GM21390 (cell line): ENCODE measurements around the gene PALLD.

Source experiments
- ATAC-seq: cut with Tn5 transposase; IDR thresholded peaks from one replicate; pipeline ENCODE4 v1.9.1; 2021; ENCODE audit not compliant: unreplicated experiment

Gene PALLD

GRCh38 chr4:168837922-168838321 is 341.1 kb downstream of the PALLD start:
- ATAC-seq = no peak

GRCh38 chr4:168839758-168840391 is 343.0 kb downstream of the PALLD start:
- no peak for ATAC-seq

GRCh38 chr4:168840392-168840763 is 343.5 kb downstream of the PALLD start:
- no peak for ATAC-seq

- no peak for ATAC-seq
Measured at GRCh38 chr4:168841000-168841671, 344.3 kb downstream of the PALLD start.

- no peak for ATAC-seq
Measured at GRCh38 chr4:168841672-168842019, 344.8 kb downstream of the PALLD start.

- ATAC-seq = no peak
Measured at GRCh38 chr4:168842186-168842585, 345.3 kb downstream of the PALLD start.

GRCh38 chr4:168843635-168844034 is 346.8 kb downstream of the PALLD start:
- ATAC-seq = no peak

GRCh38 chr4:168844353-168845049 is 347.6 kb downstream of the PALLD start:
- no peak for ATAC-seq

GRCh38 chr4:168845897-168846296 is 349.0 kb downstream of the PALLD start:
- ATAC-seq = no peak

- ATAC-seq = no peak
Measured at GRCh38 chr4:168846414-168846813, 349.6 kb downstream of the PALLD start.

- no peak for ATAC-seq
Measured at GRCh38 chr4:168847771-168848502, 351.1 kb downstream of the PALLD start.

- no peak for ATAC-seq
Measured at GRCh38 chr4:168849030-168849675, 352.3 kb downstream of the PALLD start.

GRCh38 chr4:168849997-168850396 is 353.1 kb downstream of the PALLD start:
- ATAC-seq = no peak

GRCh38 chr4:168852387-168852786 is 355.5 kb downstream of the PALLD start:
- no peak for ATAC-seq

- ATAC-seq = peak; percentile 67
Measured at GRCh38 chr4:168852933-168853713, 356.3 kb downstream of the PALLD start.

- peak; percentile 62 for ATAC-seq
Measured at GRCh38 chr4:168853770-168854169, 356.9 kb downstream of the PALLD start.

- no peak for ATAC-seq
Measured at GRCh38 chr4:168854350-168854921, 357.6 kb downstream of the PALLD start.

GRCh38 chr4:168856312-168856711 is 359.5 kb downstream of the PALLD start:
- no peak for ATAC-seq

- ATAC-seq = no peak
Measured at GRCh38 chr4:168857009-168857408, 360.2 kb downstream of the PALLD start.
